ENCODE results near the gene MIAT. TPM values are rescaled to one million over a fixed set of nuclear protein-coding genes. Genes with fewer than 3 reads are reported as not detected.

The MIAT gene
- total and polyA plus RNA-seq, 2 of the 13 experiments (the other 11 are each of a cell fraction or from before 2014, with no cell fraction given): 0.04 TPM; not detected in 1

GRCh38 chr22:26692215-26692614 is 34.8 kb downstream of the MIAT start:
- BruUV-seq (replicated peaks): no TSS peak
- no peaks in the 10 kb centered on the region for H3K27me3 ChIP-seq (ENCODE audit: control insufficient read depth in 1 of 2, insufficient read depth in 2 of 2, low read length in 2 of 2)
- FAIRE-seq (no peak), ATAC-seq (no peak), DNase-seq (ENCODE audit: low spot score) (no peak)
- in situ Hi-C loops (cut with HindIII; ENCODE audit: extremely low pct_ligation_motif_present, low pct_unique_long_range_greater_than_20kb) (no loop called here), intact Hi-C loops (cut with micrococcal nuclease; ENCODE audit: unreplicated experiment) (no loop called here)
- H3K9ac ChIP-seq (ENCODE audit: insufficient read depth, low read depth, low read length): no peak overlapping the region
- H4K20me1 ChIP-seq (ENCODE audit: insufficient read depth, low read length): no peaks in the 10 kb centered on the region
- H2AFZ ChIP-seq (ENCODE audit: low read length): no peak overlapping the region
- no peak for TF ChIP-seq ONECUT2 (CRISPR knock-in tag; IDR thresholded peaks at IDR 0.05)
- no peak for TF ChIP-seq THYN1 (CRISPR knock-in tag; IDR thresholded peaks at IDR 0.05; ENCODE audit: borderline replicate concordance, low read depth)
- TF ChIP-seq ZNF652 (CRISPR knock-in tag; IDR thresholded peaks at IDR 0.05; ENCODE audit: borderline replicate concordance, low read depth): no peak
- TF ChIP-seq ZNF136 (CRISPR knock-in tag; IDR thresholded peaks at IDR 0.05; ENCODE audit: low read depth): no peak
- TF ChIP-seq ZSCAN21 (CRISPR knock-in tag; IDR thresholded peaks at IDR 0.05; ENCODE audit: borderline replicate concordance): no peak
- no peak for TF ChIP-seq PAXIP1 (CRISPR knock-in tag; conservative IDR thresholded peaks at IDR 0.05)
- no peak for TF ChIP-seq ZNF335 (CRISPR knock-in tag; IDR thresholded peaks at IDR 0.05)
- TF ChIP-seq HOXA3 (CRISPR knock-in tag; IDR thresholded peaks at IDR 0.05): no peak
- no peak for TF ChIP-seq ZNF460 (CRISPR knock-in tag; IDR thresholded peaks at IDR 0.05; ENCODE audit: borderline replicate concordance)
- no peak for TF ChIP-seq ETV5 (CRISPR knock-in tag; IDR thresholded peaks at IDR 0.05; ENCODE audit: borderline replicate concordance)
- TF ChIP-seq ZNF281 (CRISPR knock-in tag; IDR thresholded peaks at IDR 0.05; ENCODE audit: borderline replicate concordance): no peak
- TF ChIP-seq SNAPC5 (CRISPR knock-in tag; IDR thresholded peaks at IDR 0.05; ENCODE audit: borderline replicate concordance): no peak
- TF ChIP-seq ZNF530 (CRISPR knock-in tag; IDR thresholded peaks at IDR 0.05; ENCODE audit: low read depth): no peak
- no peak for TF ChIP-seq NFKB2 (CRISPR knock-in tag; IDR thresholded peaks at IDR 0.05; ENCODE audit: borderline replicate concordance)
- no peak for TF ChIP-seq ZNF816 (CRISPR knock-in tag; IDR thresholded peaks at IDR 0.05; ENCODE audit: borderline replicate concordance)
- no peak for TF ChIP-seq MEIS2 (CRISPR knock-in tag; IDR thresholded peaks at IDR 0.05)
- TF ChIP-seq THRA (CRISPR knock-in tag; IDR thresholded peaks at IDR 0.05; ENCODE audit: borderline replicate concordance): no peak
- H3K79me2 ChIP-seq (ENCODE audit: insufficient read depth, low read length): no peaks in the 10 kb centered on the region
- H3K36me3 ChIP-seq (replicated peaks in 1 of 2; ENCODE audit: control insufficient read depth in 1 of 2, insufficient read depth in 2 of 2, low read length in 2 of 2): no peaks in the 10 kb centered on the region
- 33% methylated on average over 3 of the region's 3 CpGs for WGBS (ENCODE audit: low lambda C conversion rate)
- H3K27ac ChIP-seq (ENCODE audit: extremely low read length, insufficient read depth, low read length): no peak overlapping the region
- CTCF ChIA-PET (ENCODE audit: low intra/inter-chr PET ratio, low total read pairs): no interaction called here
- no peaks in the 10 kb centered on the region for H3K4me1 ChIP-seq (ENCODE audit: insufficient read depth, low read length)
- H3K9me3 ChIP-seq (ENCODE audit: low read length): no peaks in the 10 kb centered on the region
- H3K4me3 ChIP-seq (replicated peaks in 1 of 3; ENCODE audit: insufficient read depth in 1 of 3, low read depth in 2 of 3, low read length in 3 of 3): no peak overlapping the region
- POLR2A ChIA-PET: no interaction called here
- H3K4me2 ChIP-seq (ENCODE audit: low read depth, low read length): no peak overlapping the region
